Measurements from ENCODE around the gene RIF1.
"Not testable (repeated sequence)": the region's sequence is repeated elsewhere in the genome, so short reads cannot be mapped to it uniquely, and the experiment has no call there.

Gene RIF1

GRCh38 chr2:151417650-151418049 lies 7.9 kb downstream of the RIF1 start:
- DNase-seq = no peak

- DNase-seq = not testable (repeated sequence)
Measured at GRCh38 chr2:151421681-151422080, 12.0 kb downstream of the RIF1 start.

GRCh38 chr2:151422917-151423439 lies 13.3 kb downstream of the RIF1 start:
- peak; percentile 10 for DNase-seq

GRCh38 chr2:151423760-151424159 lies 14.1 kb downstream of the RIF1 start:
- no peak for DNase-seq

GRCh38 chr2:151437630-151438029 lies 27.9 kb downstream of the RIF1 start:
- DNase-seq = peak; percentile 55

GRCh38 chr2:151438506-151438905 lies 28.8 kb downstream of the RIF1 start:
- no peak for DNase-seq

- no peak for DNase-seq
Measured at GRCh38 chr2:151439127-151439526, 29.4 kb downstream of the RIF1 start.

GRCh38 chr2:151459358-151459757 lies 49.7 kb downstream of the RIF1 start:
- no peak for DNase-seq

GRCh38 chr2:151465771-151466170 lies 56.1 kb downstream of the RIF1 start:
- no peak for DNase-seq

GRCh38 chr2:151470556-151470955 lies 60.9 kb downstream of the RIF1 start:
- no peak for DNase-seq

- DNase-seq = no peak
Measured at GRCh38 chr2:151472966-151473365, 63.3 kb downstream of the RIF1 start.

GRCh38 chr2:151475071-151475470 lies 65.4 kb downstream of the RIF1 start:
- DNase-seq = peak; percentile 59

GRCh38 chr2:151476287-151476686 lies 66.6 kb downstream of the RIF1 start:
- DNase-seq = no peak

GRCh38 chr2:151478011-151478410 lies 68.3 kb downstream of the RIF1 start:
- no peak for DNase-seq

- no peak for DNase-seq
Measured at GRCh38 chr2:151481744-151482143, 72.0 kb downstream of the RIF1 start.

GRCh38 chr2:151482171-151482725 lies 72.5 kb downstream of the RIF1 start:
- peak; percentile 6 for DNase-seq

GRCh38 chr2:151483546-151483945 lies 73.8 kb downstream of the RIF1 start:
- DNase-seq = no peak

- DNase-seq = no peak
Measured at GRCh38 chr2:151484100-151484499, 74.4 kb downstream of the RIF1 start.

- no peak for DNase-seq
Measured at GRCh38 chr2:151486053-151486452, 76.4 kb downstream of the RIF1 start.

- DNase-seq = no peak
Measured at GRCh38 chr2:151490276-151490675, 80.6 kb downstream of the RIF1 start.

- no peak for DNase-seq
Measured at GRCh38 chr2:151491496-151491895, 81.8 kb downstream of the RIF1 start.

- no peak for DNase-seq
Measured at GRCh38 chr2:151498178-151498577, 88.5 kb downstream of the RIF1 start.

- no peak for DNase-seq
Measured at GRCh38 chr2:151506170-151506569, 96.5 kb downstream of the RIF1 start.

- no peak for DNase-seq
Measured at GRCh38 chr2:151508519-151508918, 98.8 kb downstream of the RIF1 start.

GRCh38 chr2:151518802-151519201 lies 109.1 kb downstream of the RIF1 start:
- no peak for DNase-seq
